GM21619 (cell line): ENCODE results near the gene DNM3.

Experiments
- ATAC-seq: cut with Tn5 transposase; IDR thresholded peaks from one replicate; pipeline ENCODE4 v1.9.1; 2021; ENCODE audit not compliant: unreplicated experiment

DNM3 gene

GRCh38 chr1:171916315-171916771, 75.0 kb downstream of the DNM3 start:
- no peak for ATAC-seq

GRCh38 chr1:171917331-171917730, 76.0 kb downstream of the DNM3 start:
- no peak for ATAC-seq

- no peak for ATAC-seq
These were observed 78.9 kb downstream of the DNM3 start for GRCh38 chr1:171919891-171920887.

DNA sequence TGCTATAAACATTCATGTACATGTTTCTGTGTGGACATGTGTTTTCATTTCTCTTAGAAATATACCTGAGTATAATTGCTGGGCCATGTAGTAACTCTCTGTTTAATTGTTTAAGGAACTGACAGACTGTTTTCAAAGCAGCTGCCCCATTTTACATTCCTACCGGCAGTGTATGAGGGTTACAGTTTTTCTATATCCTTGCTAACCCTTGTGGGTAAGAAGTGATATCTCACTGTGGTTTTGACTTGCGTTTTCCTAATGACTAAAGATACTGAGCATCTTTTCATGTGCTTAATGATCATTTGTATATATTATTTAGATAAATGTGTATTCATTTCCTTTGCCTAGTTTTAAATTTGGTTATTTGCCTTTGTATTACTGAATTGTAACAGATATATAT, 81.7 kb downstream of the DNM3 start:
- ATAC-seq, result no peak

DNA sequence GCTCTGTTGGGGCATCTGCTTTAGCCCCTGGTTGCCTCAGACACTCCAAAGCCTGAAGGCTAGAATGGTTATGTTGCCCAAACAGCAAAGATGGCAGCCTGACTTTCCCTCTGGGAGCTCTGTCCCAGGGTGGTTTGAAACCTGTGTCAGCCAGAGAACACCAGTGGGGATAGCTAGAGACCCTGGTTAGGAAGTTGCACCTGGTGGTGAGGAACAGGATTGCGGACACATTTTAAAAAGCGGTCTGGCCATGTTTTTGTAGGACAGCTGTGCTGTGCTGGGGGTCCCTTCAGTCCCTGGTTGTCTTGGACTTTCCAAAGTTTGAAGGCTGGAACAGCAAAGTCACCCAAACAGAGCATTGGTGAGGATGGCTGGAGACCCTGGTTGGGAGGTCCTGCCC, 87.8 kb downstream of the DNM3 start:
- ATAC-seq, result no peak

- no peak for ATAC-seq
These were observed 90.5 kb downstream of the DNM3 start for GRCh38 chr1:171931752-171932151.

DNA sequence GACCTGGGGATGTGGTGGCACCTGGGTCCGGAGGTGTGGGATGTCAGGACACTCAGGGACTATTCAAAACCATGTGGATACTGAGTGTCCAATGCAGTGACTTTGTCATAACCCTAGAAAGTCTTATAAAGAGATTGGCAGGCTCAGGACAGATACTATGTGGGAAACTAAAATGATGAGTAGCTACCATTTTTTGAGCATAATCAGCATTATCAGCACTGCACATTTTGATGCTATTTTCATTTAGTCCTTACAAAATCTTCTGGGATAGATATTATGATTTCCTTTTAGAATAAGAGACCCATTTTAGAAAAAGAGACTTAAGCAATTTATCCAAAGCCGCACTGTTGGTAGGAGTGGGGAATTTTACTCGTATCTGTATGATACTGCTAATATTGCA, 93.4 kb downstream of the DNM3 start:
- ATAC-seq, result no peak

DNA sequence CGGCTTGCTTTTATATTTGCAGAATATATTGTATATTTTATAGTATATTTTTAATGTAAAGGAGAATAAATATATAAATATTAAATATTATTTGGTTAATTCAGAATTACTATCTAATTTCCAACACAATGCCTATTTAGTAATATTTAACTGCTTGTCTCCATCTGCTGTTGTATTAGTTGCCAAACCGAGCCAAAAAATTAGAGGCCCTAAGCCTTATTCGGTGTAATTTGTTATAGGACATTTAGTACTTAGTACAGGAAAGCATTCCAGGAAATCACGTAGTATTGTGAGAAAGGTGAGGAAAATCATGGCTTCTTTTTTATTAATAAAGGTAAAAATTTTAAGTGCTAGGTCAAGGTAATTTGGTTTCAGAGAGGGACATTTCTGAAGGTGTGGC, 93.8 kb downstream of the DNM3 start:
- no peak for ATAC-seq

DNA sequence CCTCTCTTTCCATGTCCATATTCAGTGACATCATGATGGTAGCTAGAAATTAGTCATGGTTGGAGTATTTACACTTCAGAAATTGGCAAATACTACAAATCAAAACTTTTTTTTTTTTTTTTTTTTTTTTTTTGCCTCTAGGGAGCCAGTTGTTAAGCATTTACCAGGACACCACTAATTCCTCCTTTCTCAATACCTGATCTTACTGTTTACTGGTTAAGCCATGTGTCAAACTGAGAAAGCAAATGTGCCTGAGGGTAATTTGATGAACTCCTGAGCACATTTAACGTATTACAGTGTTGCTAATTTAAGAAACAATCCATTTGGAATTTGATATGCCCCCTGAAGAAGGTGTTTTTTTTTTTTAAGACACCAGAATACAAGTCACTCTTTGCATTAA, 94.4 kb downstream of the DNM3 start:
- peak; percentile 60 for ATAC-seq

DNA sequence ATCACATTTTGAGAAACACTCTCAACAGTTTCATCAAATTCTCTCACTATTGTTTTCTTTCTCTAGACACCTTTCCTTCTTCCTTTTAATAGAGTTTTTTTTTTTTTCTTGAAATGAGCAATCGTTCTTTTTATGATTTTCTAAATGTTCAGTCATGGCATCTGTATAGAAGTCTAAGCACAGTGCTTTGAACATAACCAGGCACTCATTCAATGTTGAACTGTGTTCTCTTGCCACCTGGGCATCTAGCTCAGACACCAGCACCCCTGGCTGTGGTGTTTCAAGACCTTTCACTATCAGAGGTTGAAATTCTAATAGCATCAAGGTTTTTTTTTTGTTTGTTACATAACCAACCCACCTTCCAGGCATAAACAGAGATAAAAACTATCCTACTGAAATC, 96.6 kb downstream of the DNM3 start:
- ATAC-seq, result no peak

GRCh38 chr1:171939740-171940139, 98.4 kb downstream of the DNM3 start:
- ATAC-seq, result no peak

GRCh38 chr1:171940368-171940767, 99.1 kb downstream of the DNM3 start:
- no peak for ATAC-seq

GRCh38 chr1:171941920-171942319, 100.6 kb downstream of the DNM3 start:
- ATAC-seq, result no peak

DNA sequence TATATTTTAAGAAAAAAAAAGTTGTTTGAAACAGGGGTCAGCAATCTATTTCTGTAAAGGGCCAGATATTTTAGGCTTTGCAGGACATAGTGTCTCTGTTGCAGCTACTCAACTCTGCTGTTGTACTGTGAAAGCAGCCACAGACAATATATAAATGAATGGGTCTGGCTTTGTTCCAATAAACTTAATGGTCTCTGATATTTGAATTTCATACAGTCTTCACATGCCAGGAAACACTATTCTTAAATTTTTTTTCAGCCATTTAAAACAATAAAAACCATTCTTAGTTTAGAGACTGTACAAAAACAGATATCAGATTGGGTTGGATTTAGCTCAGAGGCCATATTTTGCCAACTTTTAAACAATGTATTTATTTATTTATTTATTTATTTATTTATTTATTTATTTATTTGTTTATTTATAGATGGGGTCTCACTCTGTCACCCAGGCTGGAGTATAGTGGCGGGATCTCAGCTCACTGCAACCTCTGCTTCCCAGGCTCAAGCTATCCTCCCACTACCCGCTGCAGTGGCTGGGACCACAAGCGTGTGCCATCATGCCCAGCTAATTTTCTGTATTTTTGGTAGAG, 102.8 kb downstream of the DNM3 start:
- no peak for ATAC-seq

DNA sequence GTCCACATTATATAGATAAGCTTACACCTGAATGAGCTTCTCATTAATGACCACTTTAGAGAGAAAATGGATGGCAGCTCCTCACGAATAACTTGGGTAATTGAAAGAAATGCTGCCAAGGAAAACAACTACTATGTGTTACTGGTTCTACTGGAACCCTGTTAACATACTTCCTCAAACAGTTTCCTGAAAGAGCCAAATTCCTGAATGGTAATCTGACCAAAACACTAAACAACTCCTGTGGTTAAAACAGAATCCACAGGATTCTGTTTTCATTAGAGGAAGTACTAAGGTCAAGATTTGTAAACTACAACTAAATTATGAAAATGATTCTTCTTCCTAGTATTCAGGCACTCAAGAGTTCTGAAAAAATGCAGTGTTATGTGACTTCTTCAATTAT, 107.2 kb downstream of the DNM3 start:
- no peak for ATAC-seq

DNA sequence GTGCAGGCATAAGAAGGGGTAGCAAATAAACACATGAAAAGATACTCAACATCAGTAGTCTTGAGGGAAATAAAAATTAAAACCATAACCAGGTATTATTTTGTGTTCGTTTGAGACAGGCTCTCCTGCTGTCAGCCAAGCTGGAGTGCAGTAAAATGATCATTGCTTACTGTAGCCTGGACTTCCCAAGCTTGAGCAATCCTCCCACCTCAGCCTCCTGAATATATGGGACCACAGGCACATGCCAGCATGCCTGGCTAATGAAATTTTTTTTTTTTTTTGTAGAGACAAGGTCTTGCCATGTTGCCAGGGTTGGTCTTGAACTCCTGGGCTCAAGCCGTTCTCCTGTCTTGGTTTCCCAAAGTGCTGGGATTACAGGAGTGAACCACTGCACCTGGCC, 108.0 kb downstream of the DNM3 start:
- ATAC-seq, result no peak

- ATAC-seq, result no peak
These were observed 112.5 kb downstream of the DNM3 start for GRCh38 chr1:171953835-171954234.

DNA sequence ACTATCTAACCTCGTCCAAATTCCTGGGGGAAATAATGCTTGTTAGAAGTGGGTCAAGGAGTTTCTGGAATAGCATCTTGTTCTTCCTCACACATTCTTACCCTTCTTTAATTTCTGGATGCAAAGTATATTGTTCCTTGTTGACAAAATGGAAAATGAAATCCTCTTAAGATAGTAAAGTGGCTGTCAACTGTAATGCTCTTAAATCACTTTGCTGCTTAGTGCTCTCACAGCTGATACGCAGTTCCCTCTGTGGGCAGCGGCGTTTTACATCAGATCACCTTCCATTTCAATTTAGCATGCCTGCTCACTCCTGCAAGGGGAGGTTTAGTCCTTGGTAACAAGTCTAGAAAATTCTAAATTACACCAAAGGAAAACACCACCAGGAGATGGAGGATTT, 113.1 kb downstream of the DNM3 start:
- no peak for ATAC-seq

GRCh38 chr1:171961861-171962260, 120.6 kb downstream of the DNM3 start:
- peak; percentile 64 for ATAC-seq

DNA sequence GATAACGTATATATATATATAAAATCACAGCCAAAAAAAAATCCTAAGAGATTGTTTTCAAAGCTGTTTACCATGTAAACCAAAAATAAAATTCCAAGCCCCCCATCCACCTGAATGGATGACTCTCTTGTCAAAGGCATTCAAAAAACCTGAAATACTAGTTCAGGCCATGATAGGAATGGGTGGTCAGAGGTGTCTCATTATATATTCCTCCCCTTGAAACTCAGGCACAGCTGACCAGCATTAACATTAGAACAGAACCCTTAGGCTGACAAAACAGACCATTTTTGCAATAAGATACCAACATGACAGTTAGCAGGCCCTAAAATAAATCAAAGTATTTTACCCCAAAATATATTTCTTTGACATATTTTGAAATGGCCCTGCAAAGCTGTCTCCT, 122.5 kb downstream of the DNM3 start:
- ATAC-seq, result no peak

- ATAC-seq, result no peak
These were observed 124.5 kb downstream of the DNM3 start for GRCh38 chr1:171965777-171966176.
